AG09309 (cell line): ENCODE measurements around the gene CD3D.

Experiments used
- DNase-seq: peaks from one replicate; pipeline ENCODE4 v3.0.0-alpha.2; 2010; ENCODE audit warnings: low read depth
- H3K4me3 ChIP-seq: 2 replicates; pipeline ENCODE4 v1.5.1; 2011; ENCODE audit warnings: mild to moderate bottlenecking, low read depth, low read length, moderate library complexity; ENCODE audit not compliant: control insufficient read depth
- CTCF ChIP-seq: IDR thresholded peaks from 2 replicates; pipeline ENCODE4 v1.5.1; 2011; ENCODE audit warnings: mild to moderate bottlenecking, low read depth, low read length, inconsistent platforms; ENCODE audit not compliant: insufficient read depth, control insufficient read depth; ENCODE audit errors: missing control alignments

The CD3D gene

GRCh38 chr11:118374729-118375128, 32.2 kb upstream of the CD3D start:
- peak; percentile 16 for DNase-seq
- H3K4me3 ChIP-seq, result no peak overlapping the region
- no peak for TF ChIP-seq CTCF

GRCh38 chr11:118373871-118374270, 31.4 kb upstream of the CD3D start:
- TF ChIP-seq CTCF, result no peak
- no peak for DNase-seq
- H3K4me3 ChIP-seq, result no peak overlapping the region

- DNase-seq, result no peak
- H3K4me3 ChIP-seq, result no peak overlapping the region
- TF ChIP-seq CTCF, result no peak
These were observed 30.8 kb upstream of the CD3D start for GRCh38 chr11:118373263-118373662.

- DNase-seq, result no peak
- TF ChIP-seq CTCF, result no peak
These were observed 28.3 kb upstream of the CD3D start for GRCh38 chr11:118370774-118371173.

GRCh38 chr11:118366287-118366686, 23.8 kb upstream of the CD3D start:
- no peak overlapping the region for H3K4me3 ChIP-seq
- DNase-seq, result no peak
- no peak for TF ChIP-seq CTCF

More at GRCh38 chr11:118370774-118371173, 28.3 kb upstream of the CD3D start:
- H3K4me3 ChIP-seq, result no peak overlapping the region

- no peak for TF ChIP-seq CTCF
- no peak overlapping the region for H3K4me3 ChIP-seq
- no peak for DNase-seq
These were observed 22.6 kb upstream of the CD3D start for GRCh38 chr11:118364956-118365615.
